Gastroesophageal sphincter (tissue), 3 donors: ENCODE results near the gene SPON1.
A peak's percentile ranks its signal among the peaks of the same experiment; 100 is the strongest.

ENCODE experiments used
- CTCF ChIP-seq, 4 experiments: fragments of 200-600 bp in 2 of 4; fragments of 450-650 bp in 2 of 4; sonication (generic) in 1 of 4; IDR thresholded peaks; one replicate each; pipeline ENCODE4 v1.5.1; 2017 to 2019; ENCODE audit warnings: antibody characterized with exemption in 4 of 4, mild to moderate bottlenecking in 2 of 4, moderate library complexity in 2 of 4
- POLR2AphosphoS5 ChIP-seq: sonication (generic); formaldehyde crosslinking; IDR thresholded peaks from one replicate; pipeline ENCODE4 v1.6.1; 2017; ENCODE audit warnings: antibody characterized with exemption

- peak; percentile 94 for TF ChIP-seq POLR2AphosphoS5
- TF ChIP-seq CTCF (IDR thresholded peaks at IDR 0.05), result no peak
These were observed 67.7 kb downstream of the SPON1 start for GRCh38 chr11:14029971-14030920.
